GM12878 (cell line): ENCODE results near the gene MIER1. TPM values are rescaled to one million over a fixed set of nuclear protein-coding genes. Genes with fewer than 3 reads are reported as not detected.

Experiments
- ATF2 ChIP-seq: IDR thresholded peaks from 2 replicates; pipeline ENCODE4 v1.6.1; 2012; ENCODE audit warnings: low read length, inconsistent platforms
- MAX ChIP-seq: IDR thresholded peaks from 2 replicates; pipeline ENCODE4 v1.6.1; 2012; ENCODE audit warnings: low read depth, low read length, improper control_type of control experiment
- POU2F2 ChIP-seq: IDR thresholded peaks from 3 replicates; pipeline ENCODE4 v1.6.1; 2011; ENCODE audit warnings: low read depth, mild to moderate bottlenecking, low read length, borderline replicate concordance
- SKIL ChIP-seq: fragments of 450-650 bp; IDR thresholded peaks from 2 replicates; pipeline ENCODE4 v1.6.1; 2017; ENCODE audit warnings: mild to moderate bottlenecking, low read depth, inconsistent platforms; ENCODE audit not compliant: poor library complexity, severe bottlenecking
- polyA plus RNA-seq, 11 experiments: library from polyadenylated mRNA; depleted of rRNA in 4 of 11; unstranded in 6 of 11; stranded (reverse) in 5 of 11; fragments of >200 nt; fragmentation: Nextera tagmentation in 4 of 11; fragmentation: Illumina TruSeq in 1 of 11; extraction: Ambion mirVana in 4 of 11; extraction: Trizol in 1 of 11; gene quantifications; 1 replicate in 1 of 11; 2 replicates in 10 of 11; pipeline versions ENCODE4 v1.2.1 to v1.2.3, GENCODE V29; 2011 to 2016; ENCODE audit warnings: inconsistent platforms in 2 of 11, missing spikeins in 2 of 11, low read depth in 1 of 11
- total RNA-seq, 4 experiments: library from RNA; depleted of rRNA in 3 of 4; stranded (reverse); fragments of >200 nt in 3 of 4; fragmentation: Illumina TruSeq in 1 of 4; extraction: Trizol in 1 of 4; gene quantifications; 2 replicates each; pipeline versions ENCODE4 v1.2.1 to v1.2.3, GENCODE V29; 2013 to 2021
- TF ChIP-seq, protein P1 (sequence below): fragments of 450-650 bp; IDR thresholded peaks from 2 replicates; pipeline ENCODE4 v1.6.1; 2016; ENCODE audit warnings: mild to moderate bottlenecking, moderate library complexity, borderline replicate concordance

MIER1 gene
- total and polyA plus RNA-seq, 10 of the 15 experiments (the other 5 are each of a cell fraction or from before 2014, with no cell fraction given) = 13.6 to 39.8 (median 25.7) TPM

- TF ChIP-seq, protein P1, sequence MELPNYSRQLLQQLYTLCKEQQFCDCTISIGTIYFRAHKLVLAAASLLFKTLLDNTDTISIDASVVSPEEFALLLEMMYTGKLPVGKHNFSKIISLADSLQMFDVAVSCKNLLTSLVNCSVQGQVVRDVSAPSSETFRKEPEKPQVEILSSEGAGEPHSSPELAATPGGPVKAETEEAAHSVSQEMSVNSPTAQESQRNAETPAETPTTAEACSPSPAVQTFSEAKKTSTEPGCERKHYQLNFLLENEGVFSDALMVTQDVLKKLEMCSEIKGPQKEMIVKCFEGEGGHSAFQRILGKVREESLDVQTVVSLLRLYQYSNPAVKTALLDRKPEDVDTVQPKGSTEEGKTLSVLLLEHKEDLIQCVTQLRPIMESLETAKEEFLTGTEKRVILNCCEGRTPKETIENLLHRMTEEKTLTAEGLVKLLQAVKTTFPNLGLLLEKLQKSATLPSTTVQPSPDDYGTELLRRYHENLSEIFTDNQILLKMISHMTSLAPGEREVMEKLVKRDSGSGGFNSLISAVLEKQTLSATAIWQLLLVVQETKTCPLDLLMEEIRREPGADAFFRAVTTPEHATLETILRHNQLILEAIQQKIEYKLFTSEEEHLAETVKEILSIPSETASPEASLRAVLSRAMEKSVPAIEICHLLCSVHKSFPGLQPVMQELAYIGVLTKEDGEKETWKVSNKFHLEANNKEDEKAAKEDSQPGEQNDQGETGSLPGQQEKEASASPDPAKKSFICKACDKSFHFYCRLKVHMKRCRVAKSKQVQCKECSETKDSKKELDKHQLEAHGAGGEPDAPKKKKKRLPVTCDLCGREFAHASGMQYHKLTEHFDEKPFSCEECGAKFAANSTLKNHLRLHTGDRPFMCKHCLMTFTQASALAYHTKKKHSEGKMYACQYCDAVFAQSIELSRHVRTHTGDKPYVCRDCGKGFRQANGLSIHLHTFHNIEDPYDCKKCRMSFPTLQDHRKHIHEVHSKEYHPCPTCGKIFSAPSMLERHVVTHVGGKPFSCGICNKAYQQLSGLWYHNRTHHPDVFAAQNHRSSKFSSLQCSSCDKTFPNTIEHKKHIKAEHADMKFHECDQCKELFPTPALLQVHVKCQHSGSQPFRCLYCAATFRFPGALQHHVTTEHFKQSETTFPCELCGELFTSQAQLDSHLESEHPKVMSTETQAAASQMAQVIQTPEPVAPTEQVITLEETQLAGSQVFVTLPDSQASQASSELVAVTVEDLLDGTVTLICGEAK = no peak
- TF ChIP-seq ATF2 = no peak
- no peak for TF ChIP-seq POU2F2
- TF ChIP-seq MAX = no peak
- no peak for TF ChIP-seq SKIL
These were observed 1.2 kb downstream of the MIER1 start (continued) for GRCh38 chr1:66925944-66926343.
